HL-60 (cell line): ENCODE data around the gene ENTPD3.

ENCODE experiments used
- CTCF ChIP-seq: IDR thresholded peaks from one replicate; pipeline ENCODE4 v1.5.1; 2011; ENCODE audit warnings: low read length, control low read depth, inconsistent platforms; ENCODE audit not compliant: insufficient read depth
- POLR2AphosphoS5 ChIP-seq: IDR thresholded peaks from 2 replicates; pipeline ENCODE4 v1.6.1; 2012; ENCODE audit warnings: low read depth
- SPI1 ChIP-seq: IDR thresholded peaks from 2 replicates; pipeline ENCODE4 v1.6.1; 2012; ENCODE audit warnings: low read depth, mild to moderate bottlenecking, borderline replicate concordance

- TF ChIP-seq CTCF (no peak), POLR2AphosphoS5 (no peak), SPI1 (no peak)
Measured at GRCh38 chr3:40477666-40478065, 90.7 kb downstream of the ENTPD3 start.
